Measurements from ENCODE around the gene CFDP1. TPM values are rescaled to one million over a fixed set of nuclear protein-coding genes. Genes with fewer than 3 reads are reported as not detected.

Gene CFDP1
- total and polyA plus RNA-seq, 3 experiments from 2014 or later = 33.8 to 39.1 (median 34.2) TPM

DNA sequence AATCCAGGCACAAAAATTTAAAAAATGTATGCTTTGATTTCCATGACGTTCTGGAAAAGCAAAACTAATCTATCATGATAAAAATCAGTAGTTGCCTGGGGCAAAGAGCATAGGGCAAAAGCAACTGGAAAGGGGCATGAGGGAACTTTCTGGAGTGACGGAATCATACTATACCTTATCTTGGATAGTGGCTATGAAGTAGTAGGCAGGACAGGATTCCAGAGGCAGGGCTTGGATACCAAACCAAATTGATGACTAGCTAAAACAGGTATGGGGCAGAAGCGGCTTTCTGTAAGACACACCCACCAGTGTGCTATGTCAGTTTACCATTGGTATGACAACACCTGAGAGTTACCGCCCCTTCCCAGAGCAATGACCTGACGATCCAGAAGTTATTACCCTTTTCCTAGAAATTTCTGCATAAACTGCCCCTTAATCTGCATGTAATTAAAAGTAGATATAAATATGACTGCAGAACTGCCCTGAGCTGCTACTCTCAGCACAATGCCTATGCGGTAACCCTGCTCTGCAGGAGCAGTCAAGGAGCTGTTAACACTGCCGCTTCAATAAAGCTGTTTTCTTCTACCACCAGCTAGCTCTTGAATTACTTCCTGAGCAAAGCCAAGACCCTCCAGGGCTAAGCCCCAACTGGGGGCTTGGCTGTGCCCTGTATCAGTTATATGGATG, 56.7 kb downstream of the CFDP1 start:
- no peaks in the 10 kb centered on the region for H3K27me3 ChIP-seq (ENCODE audit: insufficient read depth, low read length, poor library complexity, severe bottlenecking)
- peaks cover 29 to 39% (median 31%) of the 10 kb centered on the region in 3 donors for H3K4me1 Mint-ChIP-seq
- no peaks in the 10 kb centered on the region for H3K9me3 ChIP-seq (ENCODE audit: low read length)

DNA sequence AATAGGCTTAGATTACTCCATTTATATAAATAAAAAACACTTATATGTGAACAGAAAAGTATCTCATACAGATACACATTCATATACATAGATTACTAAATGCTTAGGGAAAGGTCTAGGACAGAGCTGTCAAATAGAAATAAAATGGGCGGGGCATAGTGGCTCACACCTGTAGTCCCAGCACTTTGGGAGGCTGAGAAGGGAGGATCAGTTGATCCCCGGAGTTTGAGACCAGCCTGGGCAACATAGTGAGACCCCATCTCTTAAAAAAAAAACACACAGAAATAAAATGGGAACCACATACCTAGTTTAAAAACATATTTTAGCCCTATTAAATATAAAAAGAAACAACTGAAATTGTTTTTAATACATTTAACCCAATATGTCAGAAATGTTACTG, 58.9 kb downstream of the CFDP1 start:
- Histone ChIP-seq H3K9me3 (ENCODE audit: low read length) (no peaks in the 10 kb centered on the region), H3K27ac (ENCODE audit: low read depth, low read length) (no peak overlapping the region), H3K4me3 (ENCODE audit: low read length) (no peak overlapping the region), H3K4me1 (ENCODE audit: insufficient read depth, low read length) (peaks cover 6% of the 10 kb centered on the region), H3K36me3 (ENCODE audit: insufficient read depth, low read length) (no peaks in the 10 kb centered on the region), H3K27me3 (ENCODE audit: insufficient read depth, low read length, poor library complexity, severe bottlenecking) (no peaks in the 10 kb centered on the region)
- H3K27me3 Mint-ChIP-seq = no peaks in the 10 kb centered on the region
- CTCF ChIA-PET = no interaction called here
- DNase-seq = no peak
- H3K4me3 Mint-ChIP-seq = no peak overlapping the region
- H3K36me3 Mint-ChIP-seq = peaks cover 4 to 43% (median 24%) of the 10 kb centered on the region in 3 donors
- POLR2A ChIA-PET = no interaction called here
- H3K27ac Mint-ChIP-seq = no peak overlapping the region
- H3K9me3 Mint-ChIP-seq = no peaks in the 10 kb centered on the region
- H3K4me1 Mint-ChIP-seq = peaks cover 7 to 16% (median 10%) of the 10 kb centered on the region in 3 donors

More for the DNA sequence above, 56.7 kb downstream of the CFDP1 start:
- Mint-ChIP-seq H3K36me3 (peaks cover 4 to 40% (median 25%) of the 10 kb centered on the region in 3 donors), H3K4me3 (no peak overlapping the region), H3K27me3 (no peaks in the 10 kb centered on the region), H3K27ac (no peak overlapping the region), H3K9me3 (no peaks in the 10 kb centered on the region)
- Histone ChIP-seq H3K27ac (ENCODE audit: low read depth, low read length) (no peak overlapping the region), H3K4me1 (ENCODE audit: insufficient read depth, low read length) (peaks cover 29% of the 10 kb centered on the region), H3K4me3 (ENCODE audit: low read length) (no peak overlapping the region), H3K36me3 (ENCODE audit: insufficient read depth, low read length) (no peaks in the 10 kb centered on the region)
- ChIA-PET CTCF (interaction anchor here (11.4 kb wide), 1 partner anchor 142 kb away, joined by 121 read pairs; no protein-coding TSS in a partner anchor), POLR2A (no interaction called here)
- no peak for DNase-seq

DNA sequence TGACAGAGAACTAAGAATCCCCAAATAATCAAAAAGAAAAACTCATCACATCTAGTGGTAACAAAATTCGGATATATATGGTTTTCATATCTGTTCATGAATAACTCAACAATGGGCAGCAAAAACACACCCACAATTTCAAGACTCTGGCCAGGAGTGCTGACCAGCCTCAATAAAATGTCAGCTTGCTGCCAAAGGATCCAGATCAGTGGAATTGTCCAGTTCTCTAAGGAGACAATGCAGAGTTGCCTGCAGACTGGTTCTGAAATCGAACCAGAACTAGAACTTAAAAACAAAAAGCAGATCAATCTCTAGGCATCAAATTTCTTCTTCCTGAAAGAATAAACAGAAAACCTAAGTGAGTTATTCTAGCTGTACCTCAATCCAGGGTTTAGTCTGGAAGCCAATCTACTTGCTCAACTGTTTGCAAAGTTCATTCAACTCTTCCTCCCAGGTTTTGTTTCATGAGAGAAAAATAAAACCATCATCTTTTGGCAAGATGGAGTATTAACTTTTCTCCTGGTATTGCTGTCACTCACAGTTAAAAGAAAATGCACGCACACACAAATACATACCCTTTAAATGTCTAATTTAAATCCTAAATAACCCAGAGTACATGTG, 61.0 kb downstream of the CFDP1 start:
- Mint-ChIP-seq H3K4me3 (no peak overlapping the region), H3K27me3 (no peaks in the 10 kb centered on the region), H3K4me1 (peaks cover 0 to 3% (median 0%) of the 10 kb centered on the region in 3 donors), H3K36me3 (peaks cover 4 to 44% (median 18%) of the 10 kb centered on the region in 3 donors), H3K27ac (no peak overlapping the region), H3K9me3 (no peaks in the 10 kb centered on the region)
- ChIA-PET CTCF (interaction anchor here (1.3 kb wide), 1 partner anchor 136 kb away, joined by 3 read pairs; no protein-coding TSS in a partner anchor), POLR2A (no interaction called here)
- Histone ChIP-seq H3K4me3 (ENCODE audit: low read length) (no peak overlapping the region), H3K36me3 (ENCODE audit: insufficient read depth, low read length) (no peaks in the 10 kb centered on the region), H3K9me3 (ENCODE audit: low read length) (no peaks in the 10 kb centered on the region), H3K27ac (ENCODE audit: low read depth, low read length) (no peak overlapping the region), H3K27me3 (ENCODE audit: insufficient read depth, low read length, poor library complexity, severe bottlenecking) (no peaks in the 10 kb centered on the region), H3K4me1 (ENCODE audit: insufficient read depth, low read length) (no peaks in the 10 kb centered on the region)
- no peak for DNase-seq

DNA sequence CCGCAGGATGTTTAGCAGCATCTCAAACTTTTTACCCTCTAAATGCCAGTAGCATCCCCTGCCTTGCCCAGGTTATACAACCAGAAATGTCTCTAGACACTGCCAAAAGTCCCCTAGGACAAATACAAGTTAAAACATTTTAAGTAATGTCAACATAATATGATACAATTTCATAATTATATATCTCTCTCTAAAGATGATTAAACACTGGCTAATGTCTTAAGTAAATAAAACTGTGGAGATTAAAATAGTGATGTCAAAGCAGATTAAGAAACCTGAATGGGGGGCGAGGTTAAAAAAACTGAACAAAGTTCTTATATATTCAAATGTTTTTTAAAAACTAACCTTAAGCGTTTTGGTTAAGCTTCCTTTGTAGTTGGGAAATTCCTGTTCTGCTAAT, 62.1 kb downstream of the CFDP1 start:
- CTCF ChIA-PET = no interaction called here
- no peaks in the 10 kb centered on the region for H3K27me3 ChIP-seq (ENCODE audit: insufficient read depth, low read length, poor library complexity, severe bottlenecking)
- Mint-ChIP-seq H3K4me3 (no peak overlapping the region), H3K27me3 (no peaks in the 10 kb centered on the region), H3K36me3 (peaks cover 1 to 36% (median 10%) of the 10 kb centered on the region in 3 donors), H3K27ac (no peak overlapping the region), H3K9me3 (no peaks in the 10 kb centered on the region), H3K4me1 (no peaks in the 10 kb centered on the region)
- H3K27ac ChIP-seq (ENCODE audit: low read depth, low read length) = no peak overlapping the region
- POLR2A ChIA-PET = no interaction called here
- H3K36me3 ChIP-seq (ENCODE audit: insufficient read depth, low read length) = no peaks in the 10 kb centered on the region
- H3K4me3 ChIP-seq (ENCODE audit: low read length) = no peak overlapping the region
- no peak for DNase-seq
- no peaks in the 10 kb centered on the region for H3K9me3 ChIP-seq (ENCODE audit: low read length)
- no peaks in the 10 kb centered on the region for H3K4me1 ChIP-seq (ENCODE audit: insufficient read depth, low read length)

DNA sequence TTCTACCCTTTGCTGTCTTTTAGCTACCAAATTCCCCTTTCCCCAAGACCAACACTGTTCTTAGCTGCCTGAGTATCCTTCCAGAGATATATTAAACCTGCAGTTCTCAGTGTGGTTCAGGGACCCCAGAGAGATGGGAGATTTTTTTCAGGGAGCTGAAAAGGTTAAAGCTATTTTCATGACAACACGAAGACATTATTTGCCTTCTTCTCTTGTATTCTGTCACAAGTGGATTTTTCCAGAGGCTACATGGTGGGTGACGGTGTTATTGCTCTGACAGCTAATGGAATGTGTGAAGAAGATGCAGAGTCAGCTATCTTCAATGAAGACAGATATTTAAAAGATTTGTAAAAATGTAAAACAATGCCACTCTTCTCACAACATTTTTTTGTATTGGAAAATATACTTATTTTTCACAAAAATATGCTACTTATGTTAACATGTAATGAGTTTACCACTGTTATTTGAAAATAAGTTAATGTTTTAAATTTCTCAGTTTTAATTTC, 69.0 kb downstream of the CFDP1 start:
- no peaks in the 10 kb centered on the region for H3K9me3 ChIP-seq (ENCODE audit: low read length)
- POLR2A ChIA-PET = no interaction called here
- peaks cover 0 to 1% of the 10 kb centered on the region in 2 donors for H3K27me3 Mint-ChIP-seq
- CTCF ChIA-PET = no interaction called here
- no peak overlapping the region for H3K4me3 ChIP-seq (ENCODE audit: low read length)
- H3K4me1 ChIP-seq (ENCODE audit: insufficient read depth, low read length) = no peaks in the 10 kb centered on the region
- H3K36me3 ChIP-seq (ENCODE audit: insufficient read depth, low read length) = no peaks in the 10 kb centered on the region
- no peak overlapping the region for H3K4me3 Mint-ChIP-seq
- H3K4me1 Mint-ChIP-seq = peaks cover 0 to 2% (median 0%) of the 10 kb centered on the region in 3 donors
- H3K27ac Mint-ChIP-seq = peak overlapping the region in 1 of 8 donors; percentile 32
- H3K27ac ChIP-seq (ENCODE audit: low read depth, low read length) = no peak overlapping the region
- H3K27me3 ChIP-seq (ENCODE audit: insufficient read depth, low read length, poor library complexity, severe bottlenecking) = no peaks in the 10 kb centered on the region
- H3K36me3 Mint-ChIP-seq = peaks cover 6 to 32% (median 13%) of the 10 kb centered on the region in 3 donors
- H3K9me3 Mint-ChIP-seq = no peaks in the 10 kb centered on the region
- DNase-seq = no peak

DNA sequence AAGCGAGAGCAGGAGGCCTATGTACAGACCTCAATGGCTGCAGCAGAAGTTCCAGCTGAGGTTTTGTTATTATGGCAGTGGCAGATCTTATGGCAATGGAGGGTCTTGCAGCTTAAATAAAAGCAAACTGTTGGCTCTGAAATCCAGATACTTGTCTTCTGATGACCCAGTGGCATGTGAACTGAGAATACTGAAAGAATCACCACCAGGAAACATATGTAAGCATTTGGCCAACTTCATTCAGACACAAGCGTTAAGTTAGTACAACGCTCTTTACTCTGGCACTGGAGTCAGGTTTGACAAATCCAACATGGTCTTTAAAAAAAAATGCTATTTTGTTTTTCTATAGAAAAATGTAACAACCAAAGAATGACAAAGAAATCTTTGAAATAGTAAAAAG, 70.5 kb downstream of the CFDP1 start:
- no peak overlapping the region for H3K4me3 ChIP-seq (ENCODE audit: low read length)
- H3K9me3 ChIP-seq (ENCODE audit: low read length) = no peaks in the 10 kb centered on the region
- Mint-ChIP-seq H3K27ac (no peak overlapping the region), H3K4me1 (peaks cover 0 to 2% (median 0%) of the 10 kb centered on the region in 3 donors), H3K27me3 (peaks cover 0 to 2% of the 10 kb centered on the region in 2 donors), H3K9me3 (no peaks in the 10 kb centered on the region), H3K4me3 (no peak overlapping the region), H3K36me3 (peaks cover 6 to 29% (median 13%) of the 10 kb centered on the region in 3 donors)
- no peaks in the 10 kb centered on the region for H3K27me3 ChIP-seq (ENCODE audit: insufficient read depth, low read length, poor library complexity, severe bottlenecking)
- no peak for DNase-seq
- POLR2A ChIA-PET = no interaction called here
- no peaks in the 10 kb centered on the region for H3K4me1 ChIP-seq (ENCODE audit: insufficient read depth, low read length)
- H3K27ac ChIP-seq (ENCODE audit: low read depth, low read length) = no peak overlapping the region
- H3K36me3 ChIP-seq (ENCODE audit: insufficient read depth, low read length) = no peaks in the 10 kb centered on the region
- CTCF ChIA-PET = no interaction called here

DNA sequence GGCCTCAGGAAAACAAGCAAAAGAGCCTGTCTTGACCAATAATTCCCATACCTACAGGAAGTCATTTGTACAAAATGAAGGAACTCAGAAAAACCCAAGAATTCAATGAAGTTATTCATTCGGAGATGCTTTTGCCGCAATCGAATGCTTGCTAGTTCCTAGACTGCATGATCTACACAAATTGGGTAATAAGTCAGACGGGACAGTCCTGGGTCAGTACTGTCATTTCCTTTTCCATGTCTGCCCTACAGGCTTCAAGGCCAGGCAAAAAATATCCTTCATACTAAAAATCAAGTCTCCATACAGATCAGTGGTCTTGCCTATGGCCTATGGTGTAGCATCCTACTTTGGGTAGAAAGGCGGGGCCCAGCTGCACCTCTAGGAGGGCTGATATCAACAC, 71.4 kb downstream of the CFDP1 start:
- Histone ChIP-seq H3K36me3 (ENCODE audit: insufficient read depth, low read length) (no peaks in the 10 kb centered on the region), H3K9me3 (ENCODE audit: low read length) (no peaks in the 10 kb centered on the region), H3K4me3 (ENCODE audit: low read length) (no peak overlapping the region), H3K4me1 (ENCODE audit: insufficient read depth, low read length) (no peaks in the 10 kb centered on the region), H3K27me3 (ENCODE audit: insufficient read depth, low read length, poor library complexity, severe bottlenecking) (no peaks in the 10 kb centered on the region), H3K27ac (ENCODE audit: low read depth, low read length) (no peak overlapping the region)
- peak overlapping the region in 1 of 8 donors; percentile 65 for H3K27ac Mint-ChIP-seq
- ChIA-PET POLR2A (no interaction called here), CTCF (no interaction called here)
- peaks cover 6 to 33% (median 18%) of the 10 kb centered on the region in 3 donors for H3K36me3 Mint-ChIP-seq
- H3K4me1 Mint-ChIP-seq = peaks cover 0 to 2% (median 0%) of the 10 kb centered on the region in 3 donors
- H3K9me3 Mint-ChIP-seq = no peaks in the 10 kb centered on the region
- no peak overlapping the region for H3K4me3 Mint-ChIP-seq
- H3K27me3 Mint-ChIP-seq = peaks cover 0 to 2% of the 10 kb centered on the region in 2 donors
- DNase-seq = no peak

DNA sequence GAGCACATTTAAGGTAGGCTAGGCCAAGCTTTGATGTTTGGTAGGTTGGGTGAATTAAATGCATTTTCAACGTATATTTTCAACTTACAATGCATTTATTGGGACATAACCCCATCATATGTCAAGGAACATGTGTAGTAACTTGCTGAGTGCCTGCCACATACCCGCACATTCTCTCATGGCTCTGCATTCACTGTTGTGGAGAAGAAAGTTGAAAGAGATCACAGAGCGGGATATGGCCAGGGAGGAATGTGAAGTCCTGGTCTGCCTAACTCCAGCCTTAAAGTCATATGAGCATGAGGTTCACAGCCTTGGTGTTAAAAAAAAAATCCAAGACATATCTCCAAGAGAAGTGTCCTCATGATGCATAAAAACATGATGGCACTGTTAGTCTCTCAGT, 79.1 kb downstream of the CFDP1 start:
- H3K9me3 Mint-ChIP-seq = no peaks in the 10 kb centered on the region
- no peak for DNase-seq
- no peak overlapping the region for H3K4me3 Mint-ChIP-seq
- Histone ChIP-seq H3K4me3 (ENCODE audit: low read length) (no peak overlapping the region), H3K9me3 (ENCODE audit: low read length) (no peaks in the 10 kb centered on the region), H3K27me3 (ENCODE audit: insufficient read depth, low read length, poor library complexity, severe bottlenecking) (no peaks in the 10 kb centered on the region), H3K4me1 (ENCODE audit: insufficient read depth, low read length) (no peaks in the 10 kb centered on the region), H3K27ac (ENCODE audit: low read depth, low read length) (no peak overlapping the region), H3K36me3 (ENCODE audit: insufficient read depth, low read length) (no peaks in the 10 kb centered on the region)
- no peak overlapping the region for H3K27ac Mint-ChIP-seq
- no peaks in the 10 kb centered on the region for H3K27me3 Mint-ChIP-seq
- POLR2A ChIA-PET = no interaction called here
- H3K4me1 Mint-ChIP-seq = no peaks in the 10 kb centered on the region
- H3K36me3 Mint-ChIP-seq = peaks cover 2 to 17% (median 11%) of the 10 kb centered on the region in 3 donors
- CTCF ChIA-PET = no interaction called here

Data from CD8-positive, alpha-beta memory T cell (primary cell).